ENCODE results near the gene LMOD3. TPM values are rescaled to one million over a fixed set of nuclear protein-coding genes. Genes with fewer than 3 reads are reported as not detected.

The LMOD3 gene
- total RNA-seq, 1 experiment from 2014 or later = not detected

DNA sequence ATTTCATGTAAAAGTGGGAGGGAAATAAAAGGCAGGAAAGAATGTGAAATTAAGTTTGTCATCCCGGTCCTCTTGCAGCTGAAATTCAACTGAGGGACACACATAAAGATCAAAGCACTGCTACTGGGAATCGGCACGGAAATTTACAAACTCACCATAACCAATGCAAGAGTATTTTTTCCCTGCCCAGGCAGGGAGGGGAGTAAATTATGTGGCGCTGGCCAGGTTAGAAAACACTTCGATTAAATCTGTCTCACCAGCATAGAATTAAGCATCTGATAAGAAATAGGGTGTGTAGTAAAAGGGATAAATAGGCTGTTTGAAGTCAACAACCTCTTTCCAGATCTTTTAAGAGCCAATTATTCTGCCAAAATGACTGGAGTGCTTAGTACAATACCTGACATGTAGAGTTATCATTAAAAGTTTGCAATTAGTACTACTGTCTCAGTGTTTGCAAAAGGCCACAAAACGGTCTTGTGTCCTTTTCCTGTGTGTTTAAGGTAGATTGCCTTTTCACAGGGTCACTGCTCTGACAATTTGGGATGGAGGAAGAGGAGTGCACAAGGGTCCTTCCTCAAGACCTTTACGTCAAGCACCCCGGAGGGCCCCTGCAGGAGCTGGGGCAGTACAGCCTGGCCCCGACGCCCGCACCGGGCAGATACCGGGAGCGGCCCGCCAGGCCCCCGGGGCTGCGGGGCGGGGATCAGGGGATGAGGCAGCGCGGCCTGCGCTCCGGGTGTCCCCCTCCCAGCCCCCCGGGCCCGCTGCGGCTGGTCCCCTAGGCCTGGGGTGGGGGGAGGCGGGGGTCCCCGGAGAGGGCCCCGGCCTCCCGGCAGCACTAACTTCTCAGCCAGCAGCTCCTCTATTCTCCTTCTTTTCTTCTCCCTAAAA, 42.9 kb downstream of the LMOD3 start:
- peak; percentile 80 for DNase-seq
- Histone ChIP-seq H3K27me3 (ENCODE audit: control insufficient read depth, insufficient read depth, low read length) (no peaks in the 10 kb centered on the region), H3K4me3 (ENCODE audit: insufficient read depth, low read depth, low read length) (peak overlapping the region; percentile 81), H3K36me3 (replicated peaks; ENCODE audit: control insufficient read depth, insufficient read depth, low read length) (no peaks in the 10 kb centered on the region)

DNA sequence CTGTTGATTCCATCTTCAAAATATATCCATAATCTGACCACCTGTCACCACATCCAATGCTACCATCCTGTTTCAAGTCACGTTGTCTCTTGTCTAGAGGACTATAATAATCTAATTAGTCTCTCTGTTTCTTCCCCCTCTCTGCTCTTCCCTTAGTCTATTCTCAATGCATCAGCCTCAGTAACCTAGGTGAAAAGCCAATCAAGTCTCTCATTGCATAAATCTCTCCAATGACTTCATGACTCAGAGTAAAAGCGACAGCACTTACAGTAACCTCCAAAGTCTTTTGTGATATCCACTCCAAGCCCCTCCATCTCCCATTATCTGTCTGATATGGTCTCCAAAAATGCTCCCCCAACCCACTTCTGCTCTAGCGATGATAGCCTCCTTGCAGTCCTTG, 49.5 kb downstream of the LMOD3 start:
- H3K27me3 ChIP-seq (ENCODE audit: control insufficient read depth, insufficient read depth, low read length) = no peaks in the 10 kb centered on the region
- no peaks in the 10 kb centered on the region; the same call in none of the 2 replicates for H3K36me3 ChIP-seq (replicated peaks; ENCODE audit: control insufficient read depth, insufficient read depth, low read length)
- DNase-seq = no peak
- H3K4me3 ChIP-seq (ENCODE audit: insufficient read depth, low read depth, low read length) = no peak overlapping the region

DNA sequence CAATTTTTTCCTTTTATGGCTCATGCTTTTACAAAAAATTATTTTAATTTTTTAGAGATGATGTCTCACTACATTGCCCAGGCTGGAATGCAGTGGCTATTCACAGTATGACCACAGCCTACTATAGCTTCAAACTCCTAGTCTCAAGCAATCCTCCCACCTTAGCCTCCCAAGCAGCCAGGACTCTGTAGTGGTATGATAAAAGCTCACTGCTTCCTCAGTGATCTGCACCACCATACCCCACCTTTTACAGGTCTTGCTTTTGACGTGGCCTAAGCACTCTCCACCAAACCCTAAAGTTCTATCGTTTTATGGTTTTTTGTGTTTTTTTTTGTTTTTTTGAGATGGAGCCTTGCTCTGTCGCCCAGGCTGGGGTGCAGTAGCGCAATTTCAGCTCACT, 56.3 kb downstream of the LMOD3 start:
- H3K4me3 ChIP-seq (ENCODE audit: insufficient read depth, low read depth, low read length) = no peak overlapping the region
- H3K36me3 ChIP-seq (replicated peaks; ENCODE audit: control insufficient read depth, insufficient read depth, low read length) = peaks cover 5% of the 10 kb centered on the region
- H3K27me3 ChIP-seq (ENCODE audit: control insufficient read depth, insufficient read depth, low read length) = no peaks in the 10 kb centered on the region
- DNase-seq = no peak

DNA sequence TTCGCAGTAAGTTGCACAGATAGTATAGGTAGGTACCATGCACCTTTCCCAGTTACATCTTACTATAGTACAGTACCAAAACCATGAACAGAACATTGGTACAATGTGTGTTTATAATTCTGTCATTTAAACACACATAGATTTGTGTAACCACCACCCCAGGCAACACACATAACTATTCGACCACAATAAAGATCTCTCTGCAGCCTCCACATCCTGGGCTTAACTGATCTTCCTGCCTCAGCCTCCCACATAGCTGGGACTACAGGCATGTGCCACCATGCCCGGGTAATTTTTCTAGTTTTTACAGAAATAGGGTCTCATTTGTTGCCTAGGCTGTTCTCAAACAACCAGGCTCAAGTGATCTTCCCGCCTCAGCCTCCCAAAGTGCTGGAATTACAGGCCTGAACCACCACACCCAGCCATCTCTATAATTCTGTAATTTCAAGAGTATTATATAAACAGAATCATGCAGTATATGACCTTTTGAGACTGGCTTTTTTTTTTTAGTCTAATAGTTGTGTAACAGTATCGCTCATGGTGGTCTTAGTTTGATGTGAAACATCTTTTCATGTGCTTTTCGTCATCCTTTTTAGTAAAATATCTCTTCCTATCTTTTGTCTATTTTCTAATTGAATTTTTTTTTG, 57.0 kb downstream of the LMOD3 start:
- Histone ChIP-seq H3K27me3 (ENCODE audit: control insufficient read depth, insufficient read depth, low read length) (no peaks in the 10 kb centered on the region), H3K4me3 (ENCODE audit: insufficient read depth, low read depth, low read length) (no peak overlapping the region), H3K36me3 (replicated peaks; ENCODE audit: control insufficient read depth, insufficient read depth, low read length) (peaks cover 11% of the 10 kb centered on the region)
- no peak for DNase-seq

DNA sequence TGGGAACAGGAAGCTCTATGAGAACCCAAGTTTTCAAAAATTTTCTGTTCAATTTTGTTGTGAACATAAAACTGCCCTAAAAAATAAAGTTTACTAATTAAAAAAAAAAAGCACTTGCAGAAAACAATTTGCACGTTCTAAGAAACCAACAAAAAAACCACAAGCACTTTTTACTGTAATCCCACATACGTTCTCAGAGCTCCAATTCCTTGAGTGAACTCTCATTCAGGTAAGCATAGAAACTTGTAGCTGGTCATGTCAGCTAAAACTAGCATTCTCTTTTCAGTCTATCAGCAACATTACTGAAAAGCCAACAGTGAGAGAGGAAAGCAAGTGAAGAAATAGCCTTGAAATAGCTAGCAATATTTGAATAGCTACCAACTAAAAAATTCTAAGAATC, 58.8 kb downstream of the LMOD3 start:
- Histone ChIP-seq H3K27me3 (ENCODE audit: control insufficient read depth, insufficient read depth, low read length) (no peaks in the 10 kb centered on the region), H3K36me3 (replicated peaks; ENCODE audit: control insufficient read depth, insufficient read depth, low read length) (peaks cover 15% of the 10 kb centered on the region), H3K4me3 (ENCODE audit: insufficient read depth, low read depth, low read length) (no peak overlapping the region)
- no peak for DNase-seq

DNA sequence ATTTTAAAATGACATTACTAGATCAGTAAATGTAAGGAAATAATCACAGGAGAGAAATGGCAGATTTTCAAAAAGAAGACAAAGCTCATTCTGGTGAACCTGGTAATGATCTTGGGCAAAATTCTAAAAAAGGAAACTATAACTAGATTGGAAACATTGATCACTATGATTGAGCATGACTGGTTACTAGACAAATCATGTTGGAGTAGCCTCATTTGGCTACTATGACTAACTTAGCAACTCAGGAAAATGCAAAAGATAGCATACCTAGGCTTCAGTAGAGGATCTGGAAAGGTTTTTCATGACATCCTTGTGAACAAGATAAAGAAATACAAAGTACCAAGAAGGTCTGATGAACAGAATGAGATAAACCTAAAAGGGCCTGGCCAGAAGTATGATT, 62.7 kb downstream of the LMOD3 start:
- H3K36me3 ChIP-seq (replicated peaks; ENCODE audit: control insufficient read depth, insufficient read depth, low read length) = peaks cover 23% of the 10 kb centered on the region
- DNase-seq = no peak
- H3K4me3 ChIP-seq (ENCODE audit: insufficient read depth, low read depth, low read length) = no peak overlapping the region
- H3K27me3 ChIP-seq (ENCODE audit: control insufficient read depth, insufficient read depth, low read length) = no peaks in the 10 kb centered on the region

DNA sequence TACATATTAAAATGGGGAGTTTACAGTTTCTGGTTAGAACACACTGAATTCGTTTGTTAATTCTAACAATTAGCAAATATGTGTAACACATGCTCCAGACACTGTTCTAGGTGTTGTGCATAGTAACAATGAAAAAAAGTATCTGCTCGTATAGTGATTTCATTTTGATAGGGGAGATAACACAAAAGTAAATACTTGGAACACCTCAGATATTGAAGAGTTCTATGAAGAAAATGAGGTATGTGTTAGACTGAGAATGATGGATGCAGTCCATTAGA, 63.5 kb downstream of the LMOD3 start:
- no peaks in the 10 kb centered on the region for H3K27me3 ChIP-seq (ENCODE audit: control insufficient read depth, insufficient read depth, low read length)
- H3K36me3 ChIP-seq (replicated peaks; ENCODE audit: control insufficient read depth, insufficient read depth, low read length) = peaks cover 23% of the 10 kb centered on the region
- DNase-seq = no peak
- no peak overlapping the region for H3K4me3 ChIP-seq (ENCODE audit: insufficient read depth, low read depth, low read length)

DNA sequence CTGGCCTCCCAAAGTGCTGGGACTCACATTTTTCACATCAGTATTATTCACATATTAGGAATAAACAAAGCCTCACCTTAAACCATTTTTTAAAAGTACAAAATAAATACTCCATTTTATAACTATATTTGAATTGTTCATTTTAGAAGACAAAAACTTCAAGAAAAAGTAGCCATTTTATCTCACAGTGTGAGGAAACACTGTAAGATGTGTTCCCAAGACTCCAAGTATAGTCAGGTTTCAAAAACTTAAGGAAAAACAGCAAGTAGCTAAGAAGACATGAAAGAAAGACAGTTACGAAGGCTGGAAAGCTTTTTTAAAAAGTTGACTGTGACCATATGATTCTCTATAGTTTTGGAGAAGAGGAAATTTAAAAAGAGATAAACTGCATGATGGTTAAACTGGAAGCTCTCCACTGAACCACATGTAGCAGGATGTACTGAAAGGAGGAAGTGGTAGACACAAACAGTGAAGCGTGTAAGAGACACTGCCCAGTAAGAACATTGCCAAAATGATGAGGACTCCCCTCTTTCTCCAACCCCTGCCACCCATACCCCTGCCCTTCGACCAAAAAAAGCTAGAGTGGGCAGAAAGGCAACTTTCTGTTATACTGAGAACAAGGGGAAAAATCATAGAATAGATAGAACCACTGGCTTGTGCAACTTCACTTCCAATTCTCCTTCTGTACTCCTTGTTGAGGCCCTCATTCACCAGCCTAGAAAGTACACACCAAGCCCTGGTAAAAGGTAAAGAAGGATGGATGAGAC, 64.0 kb downstream of the LMOD3 start:
- Histone ChIP-seq H3K4me3 (ENCODE audit: insufficient read depth, low read depth, low read length) (no peak overlapping the region), H3K27me3 (ENCODE audit: control insufficient read depth, insufficient read depth, low read length) (no peaks in the 10 kb centered on the region), H3K36me3 (replicated peaks; ENCODE audit: control insufficient read depth, insufficient read depth, low read length) (peaks cover 23% of the 10 kb centered on the region)
- DNase-seq = no peak

Other genes with a start within 250 kb of the LMOD3 start
- gene TAFA4, start 190.0 kb downstream of the LMOD3 start, total RNA-seq (2014; rRNA removed; shearing (Covaris generic)) = 0.59 and 1.0 TPM in 2 replicates
- gene EOGT, start 108.9 kb downstream of the LMOD3 start, total RNA-seq (2014; rRNA removed; shearing (Covaris generic)) = 36.5 and 51.9 TPM in 2 replicates
- gene TMF1, start 70.3 kb downstream of the LMOD3 start, total RNA-seq (2014; rRNA removed; shearing (Covaris generic)) = 8.9 and 15.3 TPM in 2 replicates
- gene UBA3, start 42.2 kb downstream of the LMOD3 start, total RNA-seq (2014; rRNA removed; shearing (Covaris generic)) = 81.2 and 94.7 TPM in 2 replicates
- 19.0 and 20.9 TPM in 2 replicates for gene ARL6IP5, start 37.7 kb downstream of the LMOD3 start, total RNA-seq (2014; rRNA removed; shearing (Covaris generic))

All from H7 (cell line).